HepG2 (cell line): Measurements from ENCODE around the gene CTNND2. TPM values are rescaled to one million over a fixed set of nuclear protein-coding genes. Genes with fewer than 3 reads are reported as not detected.

ENCODE experiments used
- ATAC-seq: fragments of 200-7000 bp; cut with Tn5 transposase; 3 replicates; pipeline ENCODE4 v1.9.1; 2020; ENCODE audit warnings: mild to moderate bottlenecking, moderate library complexity
- BruUV-seq: library from RNA; stranded (reverse); fragments of 400-500 nt; replicated peaks from 2 replicates; lab custom pipeline; 2021; lab: Mats Ljungman, UMichigan
- CTCF ChIA-PET: fragments of 300-600 bp; formaldehyde crosslinking; extraction: SDS; loops from one replicate; lab custom pipeline; 2021; ENCODE audit warnings: low total read pairs, inconsistent platforms, low intra/inter-chr PET ratio; lab: Yijun Ruan, JAX
- POLR2A ChIA-PET: fragments of 350-600 bp; sonication (Branson Sonifier 250); formaldehyde crosslinking; loops from one replicate; lab custom pipeline; 2020; ENCODE audit warnings: antibody characterized with exemption, inconsistent platforms; lab: Yijun Ruan, JAX
- DNase-seq: peaks from one replicate; pipeline ENCODE4 v3.0.0-alpha.2; 2015; ENCODE audit warnings: low spot score
- FAIRE-seq: peaks from 3 replicates; lab custom pipeline; 2011; peaks lifted over from hg19 to GRCh38; lab: Jason Lieb, UNC
- H2AFZ ChIP-seq: one replicate; pipeline ENCODE4 v1.6.1; 2011; ENCODE audit warnings: low read length, inconsistent platforms
- H3K27ac ChIP-seq: fragments of 300-600 bp; 3 replicates; pipeline ENCODE4 v1.8.0; 2011; ENCODE audit warnings: mixed run types, mild to moderate bottlenecking, mixed read lengths, low read length, inconsistent platforms; ENCODE audit not compliant: insufficient read depth; ENCODE audit errors: extremely low read length
- H3K27me3 ChIP-seq, 2 experiments: fragments of 200-600 bp in 1 of 2; 2 replicates in 1 of 2; 3 replicates in 1 of 2; pipeline versions ENCODE4 v1.6.0 to v1.8.0; 2011; ENCODE audit warnings: low read length in 2 of 2, mild to moderate bottlenecking in 2 of 2, moderate library complexity in 2 of 2, inconsistent platforms in 1 of 2; ENCODE audit not compliant: insufficient read depth in 2 of 2, control insufficient read depth in 1 of 2
- H3K36me3 ChIP-seq, 2 experiments: fragments of 200-600 bp in 1 of 2; replicated peaks in 1 of 2; 2 replicates in 1 of 2; 3 replicates in 1 of 2; pipeline versions ENCODE4 v1.5.1 to v1.8.0; 2011; ENCODE audit warnings: low read length in 2 of 2, inconsistent platforms in 1 of 2; ENCODE audit not compliant: insufficient read depth in 2 of 2, control insufficient read depth in 1 of 2
- H3K4me1 ChIP-seq: 2 replicates; pipeline ENCODE4 v1.5.1; 2012; ENCODE audit warnings: low read length, inconsistent platforms; ENCODE audit not compliant: insufficient read depth
- H3K4me2 ChIP-seq: 2 replicates; pipeline ENCODE4 v1.6.0; 2011; ENCODE audit warnings: low read depth, low read length, inconsistent platforms
- H3K4me3 ChIP-seq, 3 experiments: fragments of 200-600 bp in 1 of 3; sonication (generic), shearing (Covaris generic) in 1 of 3; replicated peaks in 1 of 3; 2 replicates each; pipeline ENCODE4 v1.5.1; 2011 to 2016; ENCODE audit warnings: low read length in 3 of 3, inconsistent platforms in 2 of 3, low read depth in 2 of 3, mild to moderate bottlenecking in 2 of 3, control low read depth in 1 of 3, mixed read lengths in 1 of 3; ENCODE audit not compliant: insufficient read depth in 1 of 3
- H3K79me2 ChIP-seq: one replicate; pipeline ENCODE4 v1.6.1; 2011; ENCODE audit warnings: low read length, inconsistent platforms; ENCODE audit not compliant: insufficient read depth
- H3K9ac ChIP-seq: 2 replicates; pipeline ENCODE4 v1.6.0; 2011; ENCODE audit warnings: mild to moderate bottlenecking, low read depth, low read length, inconsistent platforms; ENCODE audit not compliant: insufficient read depth
- H3K9me3 ChIP-seq: 2 replicates; pipeline ENCODE4 v1.5.1; 2012; ENCODE audit warnings: mild to moderate bottlenecking, low read length
- H4K20me1 ChIP-seq: 2 replicates; pipeline ENCODE4 v1.6.0; 2011; ENCODE audit warnings: inconsistent platforms, mild to moderate bottlenecking, low read length, moderate library complexity; ENCODE audit not compliant: insufficient read depth
- ATF7 ChIP-seq, 2 experiments: fragments of 450-650 bp in 1 of 2; sonication (generic) in 1 of 2; formaldehyde crosslinking in 1 of 2; IDR thresholded peaks; 2 replicates each; pipeline versions ENCODE4 v1.4.0 to v1.6.1; 2016 to 2020; ENCODE audit warnings: antibody characterized with exemption in 1 of 2, mild to moderate bottlenecking in 1 of 2, missing genetic modification reagents in 1 of 2
- BHLHE40 ChIP-seq: IDR thresholded peaks from 2 replicates; pipeline ENCODE4 v1.6.1; 2011; ENCODE audit warnings: low read length, improper control_type of control experiment
- CEBPB ChIP-seq: IDR thresholded peaks from 2 replicates; pipeline ENCODE4 v1.6.1; 2011; ENCODE audit warnings: low read depth, low read length, improper control_type of control experiment, borderline replicate concordance
- CEBPG ChIP-seq: IDR thresholded peaks from 2 replicates; pipeline ENCODE4 v1.6.1; 2016
- FOSL2 ChIP-seq: sonication (generic); formaldehyde crosslinking; IDR thresholded peaks from 2 replicates; pipeline ENCODE4 v1.4.0; 2020; ENCODE audit warnings: missing genetic modification reagents
- RAD51 ChIP-seq: fragments of 450-650 bp; IDR thresholded peaks from 2 replicates; pipeline ENCODE4 v1.6.1; 2016; ENCODE audit warnings: borderline replicate concordance
- RFXAP ChIP-seq: sonication (generic); formaldehyde crosslinking; IDR thresholded peaks from 2 replicates; pipeline ENCODE4 v1.4.0; 2020; ENCODE audit warnings: missing genetic modification reagents, borderline replicate concordance
- TBX3 ChIP-seq: fragments of 450-650 bp; IDR thresholded peaks from 2 replicates; pipeline ENCODE4 v1.6.1; 2017; ENCODE audit warnings: antibody characterized with exemption, mild to moderate bottlenecking, inconsistent platforms, borderline replicate concordance
- ZMYM4 ChIP-seq: sonication (generic); formaldehyde crosslinking; IDR thresholded peaks from 2 replicates; pipeline ENCODE4 v1.8.1; 2023; ENCODE audit warnings: mild to moderate bottlenecking, missing genetic modification reagents
- ZNF766 ChIP-seq: sonication (generic); formaldehyde crosslinking; IDR thresholded peaks from 2 replicates; pipeline ENCODE4 v1.5.0; 2020; ENCODE audit warnings: missing genetic modification reagents, borderline replicate concordance
- ZNF768 ChIP-seq: sonication (generic); formaldehyde crosslinking; IDR thresholded peaks from 2 replicates; pipeline ENCODE4 v1.4.0; 2020; ENCODE audit warnings: missing genetic modification reagents
- ZNF777 ChIP-seq: sonication (generic); formaldehyde crosslinking; IDR thresholded peaks from 2 replicates; pipeline ENCODE4 v1.4.0; 2020; ENCODE audit warnings: missing genetic modification reagents
- WGBS: methylation state at CpG from one replicate; pipeline ENCODE4 v1.1.6; 2017; ENCODE audit warnings: low lambda C conversion rate; 5-methylcytosine and 5-hydroxymethylcytosine counted together
- in situ Hi-C: cut with HindIII; loops from 2 replicates; pipeline ENCODE4 v1.10.0; 2017; ENCODE audit warnings: low pct_unique_long_range_greater_than_20kb; ENCODE audit not compliant: extremely low pct_ligation_motif_present
- intact Hi-C: fragments of 100-400 bp; cut with micrococcal nuclease; formaldehyde crosslinking; loops from one replicate; pipeline ENCODE4 v1.10.0; 2022; ENCODE audit not compliant: unreplicated experiment
- polyA plus RNA-seq, 8 experiments: library from polyadenylated mRNA; depleted of rRNA in 3 of 8; stranded (reverse) in 7 of 8; unstranded in 1 of 8; fragments of >200 nt; fragmentation: Illumina TruSeq in 4 of 8; extraction: Trizol in 4 of 8; gene quantifications; 2 replicates each; pipeline versions ENCODE4 v1.2.1 to v1.2.3, GENCODE V29; 2011 to 2016; ENCODE audit warnings: low read depth in 4 of 8, missing spikeins in 1 of 8, mixed read lengths in 1 of 8; ENCODE audit not compliant: insufficient read depth in 1 of 8
- total RNA-seq, 5 experiments: library from RNA; depleted of rRNA; stranded (reverse); fragments of >200 nt; fragmentation: Illumina TruSeq; extraction: Trizol; gene quantifications; 2 replicates each; pipeline ENCODE4 v1.2.3, GENCODE V29; 2016; ENCODE audit warnings: low read depth in 1 of 5
- TF ChIP-seq, protein P1 (sequence below): IDR thresholded peaks from 2 replicates; pipeline ENCODE4 v1.6.1; 2016; ENCODE audit warnings: mild to moderate bottlenecking
- TF ChIP-seq, protein P2 (sequence below): sonication (generic); formaldehyde crosslinking; IDR thresholded peaks from 2 replicates; pipeline ENCODE4 v1.4.0; 2020; ENCODE audit warnings: missing genetic modification reagents

CTNND2 gene
- total and polyA plus RNA-seq, 2 of the 13 experiments (the other 11 are each of a cell fraction or from before 2014, with no cell fraction given), result not detected

DNA sequence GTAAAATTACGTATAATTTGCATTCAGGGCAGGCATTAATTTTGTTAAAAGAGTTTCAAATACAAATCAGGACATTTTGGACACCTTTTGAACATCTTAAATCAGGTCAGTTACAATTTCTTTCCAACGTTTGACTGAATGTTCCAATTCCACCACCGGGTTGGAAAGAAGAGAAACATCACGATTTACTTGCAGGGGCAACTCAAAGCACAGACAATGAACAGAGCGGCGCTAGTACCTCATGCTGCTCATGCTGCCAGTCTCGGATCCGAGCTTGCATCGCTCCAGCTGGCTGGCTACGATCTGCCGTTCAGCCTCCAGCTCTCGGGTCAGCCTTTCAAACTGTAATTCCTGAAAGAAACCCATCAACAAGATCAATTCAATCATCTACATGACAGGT, 339.5 kb downstream of the CTNND2 start:
- H3K4me2 ChIP-seq, result no peak overlapping the region
- no peak for DNase-seq
- H3K27ac ChIP-seq, result no peak overlapping the region
- no peaks in the 10 kb centered on the region for H3K4me1 ChIP-seq
- no peak for ATAC-seq
- 68% methylated on average over 12 of the region's 12 CpGs for WGBS
- in situ Hi-C loops (no loop called here), intact Hi-C loops (no loop called here)
- ChIA-PET POLR2A (no interaction called here), CTCF (no interaction called here)
- no peak overlapping the region for H3K9ac ChIP-seq
- H4K20me1 ChIP-seq, result no peaks in the 10 kb centered on the region
- H3K27me3 ChIP-seq, result no peaks in the 10 kb centered on the region
- no peak overlapping the region for H2AFZ ChIP-seq
- H3K9me3 ChIP-seq, result no peaks in the 10 kb centered on the region
- TF ChIP-seq RFXAP (no peak), TBX3 (no peak), ZNF766 (CRISPR knock-in tag) (no peak), BHLHE40 (no peak)
- TF ChIP-seq, protein P1, sequence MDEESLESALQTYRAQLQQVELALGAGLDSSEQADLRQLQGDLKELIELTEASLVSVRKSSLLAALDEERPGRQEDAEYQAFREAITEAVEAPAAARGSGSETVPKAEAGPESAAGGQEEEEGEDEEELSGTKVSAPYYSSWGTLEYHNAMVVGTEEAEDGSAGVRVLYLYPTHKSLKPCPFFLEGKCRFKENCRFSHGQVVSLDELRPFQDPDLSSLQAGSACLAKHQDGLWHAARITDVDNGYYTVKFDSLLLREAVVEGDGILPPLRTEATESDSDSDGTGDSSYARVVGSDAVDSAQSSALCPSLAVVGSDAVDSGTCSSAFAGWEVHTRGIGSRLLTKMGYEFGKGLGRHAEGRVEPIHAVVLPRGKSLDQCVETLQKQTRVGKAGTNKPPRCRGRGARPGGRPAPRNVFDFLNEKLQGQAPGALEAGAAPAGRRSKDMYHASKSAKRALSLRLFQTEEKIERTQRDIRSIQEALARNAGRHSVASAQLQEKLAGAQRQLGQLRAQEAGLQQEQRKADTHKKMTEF (CRISPR knock-in tag), result no peak
- no peaks in the 10 kb centered on the region for H3K36me3 ChIP-seq
- BruUV-seq, result no TSS peak
- no peak overlapping the region for H3K4me3 ChIP-seq
- no peaks in the 10 kb centered on the region for H3K79me2 ChIP-seq
- no peak for FAIRE-seq

DNA sequence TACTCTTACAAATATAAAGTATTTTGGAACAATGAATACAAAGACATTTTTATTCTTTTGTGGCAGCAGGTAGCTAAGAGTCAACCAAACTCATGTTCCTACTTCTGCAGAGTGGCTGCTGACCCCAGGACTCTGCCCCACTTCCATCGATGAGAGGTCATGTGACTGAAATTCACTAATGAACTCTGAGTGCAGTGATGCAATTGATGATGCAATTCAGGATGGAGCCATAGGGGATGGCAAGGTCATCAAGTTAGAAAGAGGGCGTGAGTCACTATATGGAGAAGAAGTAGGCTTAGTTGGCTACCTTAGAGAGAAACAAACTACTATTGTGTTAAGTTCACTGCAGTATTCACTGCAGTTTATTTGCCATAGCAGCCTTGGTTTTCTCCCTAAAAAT, 340.4 kb downstream of the CTNND2 start:
- TF ChIP-seq RAD51 (0 out of 2 replicates have a peak, but pooled peaks have one; percentile 10), ZMYM4 (CRISPR knock-in tag) (0 out of 2 replicates have a peak, but pooled peaks have one; percentile 21), CEBPB (peak; percentile 85), FOSL2 (CRISPR knock-in tag) (peak; percentile 70), CEBPG (CRISPR knock-in tag) (peak; percentile 73), ZNF777 (no peak), ATF7 (IDR thresholded peaks at IDR 0.05) (peak; percentile 66), ATF7 (CRISPR knock-in tag; IDR thresholded peaks at IDR 0.05) (no peak), ZNF768 (no peak)
- TF ChIP-seq, protein P2, sequence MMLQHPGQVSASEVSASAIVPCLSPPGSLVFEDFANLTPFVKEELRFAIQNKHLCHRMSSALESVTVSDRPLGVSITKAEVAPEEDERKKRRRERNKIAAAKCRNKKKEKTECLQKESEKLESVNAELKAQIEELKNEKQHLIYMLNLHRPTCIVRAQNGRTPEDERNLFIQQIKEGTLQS (CRISPR knock-in tag), result peak; percentile 76
- H3K79me2 ChIP-seq, result no peaks in the 10 kb centered on the region
- BruUV-seq, result no TSS peak
- ChIA-PET CTCF (no interaction called here), POLR2A (no interaction called here)
- no peak overlapping the region for H3K9ac ChIP-seq
- no peaks in the 10 kb centered on the region for H3K4me1 ChIP-seq
- no peak overlapping the region for H3K4me3 ChIP-seq
- peak; percentile 3 for DNase-seq
- no peak overlapping the region for H3K27ac ChIP-seq
- intact Hi-C loops (no loop called here), in situ Hi-C loops (no loop called here)
- no peak for ATAC-seq
- FAIRE-seq, result no peak
- H3K4me2 ChIP-seq, result no peak overlapping the region
- H3K27me3 ChIP-seq, result no peaks in the 10 kb centered on the region
- no peaks in the 10 kb centered on the region for H3K36me3 ChIP-seq
- WGBS, result 23% methylated on average over 2 of the region's 2 CpGs
- H2AFZ ChIP-seq, result no peak overlapping the region
- no peaks in the 10 kb centered on the region for H3K9me3 ChIP-seq
- H4K20me1 ChIP-seq, result no peaks in the 10 kb centered on the region
